MM.1S (cell line): ENCODE measurements around the gene CSTPP1.

Source experiments
- DNase-seq: peaks from one replicate; pipeline ENCODE4 v3.0.0-alpha.2; 2015
- H2AFZ ChIP-seq: fragments of 300-600 bp; sonication (generic); 2 replicates; pipeline ENCODE4 v1.6.0; 2016; ENCODE audit warnings: antibody characterized with exemption, low read length
- H3F3A ChIP-seq: fragments of 300-600 bp; sonication (generic); 2 replicates; pipeline ENCODE4 v1.6.1; 2016; ENCODE audit warnings: mild to moderate bottlenecking, antibody characterized with exemption, low read length, moderate library complexity, mixed read lengths; ENCODE audit not compliant: insufficient read depth
- H3K27ac ChIP-seq: fragments of 300-600 bp; sonication (generic); 2 replicates; pipeline ENCODE4 v1.5.1; 2016; ENCODE audit warnings: mild to moderate bottlenecking, low read length
- H3K27me3 ChIP-seq: fragments of 300-600 bp; sonication (generic); replicated peaks from 2 replicates; pipeline ENCODE4 v1.6.0; 2016; ENCODE audit warnings: low read length; ENCODE audit not compliant: insufficient read depth
- H3K36me3 ChIP-seq: fragments of 300-600 bp; sonication (generic); replicated peaks from 2 replicates; pipeline ENCODE4 v1.6.1; 2016; ENCODE audit warnings: mild to moderate bottlenecking, low read length, mixed read lengths; ENCODE audit not compliant: insufficient read depth
- H3K4me1 ChIP-seq: fragments of 300-600 bp; sonication (generic); 2 replicates; pipeline ENCODE4 v1.6.1; 2016; ENCODE audit warnings: low read length, mixed read lengths
- H3K4me2 ChIP-seq: fragments of 300-600 bp; sonication (generic); 2 replicates; pipeline ENCODE4 v1.6.0; 2016; ENCODE audit warnings: low read depth, low read length
- H3K4me3 ChIP-seq: fragments of 300-600 bp; sonication (generic); 2 replicates; pipeline ENCODE4 v1.5.1; 2016; ENCODE audit warnings: low read length, mixed read lengths
- H3K79me2 ChIP-seq: fragments of 300-600 bp; sonication (generic); 2 replicates; pipeline ENCODE4 v1.6.1; 2016; ENCODE audit warnings: mixed run types, low read length, mixed read lengths
- H3K9ac ChIP-seq: fragments of 300-600 bp; sonication (generic); 2 replicates; pipeline ENCODE4 v1.6.1; 2016; ENCODE audit warnings: low read length, mixed read lengths
- H3K9me2 ChIP-seq: fragments of 300-600 bp; sonication (generic); replicated peaks from 2 replicates; pipeline ENCODE4 v1.6.1; 2016; ENCODE audit warnings: mild to moderate bottlenecking, low read length, mixed read lengths; ENCODE audit not compliant: insufficient read depth
- H3K9me3 ChIP-seq: fragments of 300-600 bp; sonication (generic); replicated peaks from 2 replicates; pipeline ENCODE4 v1.6.1; 2016; ENCODE audit warnings: mild to moderate bottlenecking, low read length, mixed read lengths; ENCODE audit not compliant: insufficient read depth
- H4K20me1 ChIP-seq: fragments of 300-600 bp; sonication (generic); 2 replicates; pipeline ENCODE4 v1.6.1; 2016; ENCODE audit warnings: mild to moderate bottlenecking, low read length, moderate library complexity, mixed read lengths; ENCODE audit not compliant: insufficient read depth
- CTCF ChIP-seq: fragments of 300-600 bp; sonication (generic); IDR thresholded peaks from 2 replicates; pipeline ENCODE4 v1.5.1; 2016; ENCODE audit warnings: antibody characterized with exemption, low read length, mixed read lengths
- EZH2 ChIP-seq: fragments of 300-600 bp; sonication (generic); optimal IDR thresholded peaks from 2 replicates; pipeline ENCODE3; 2017; ENCODE audit warnings: low read depth, mild to moderate bottlenecking, antibody characterized with exemption, low read length, mixed read lengths
- EZH2phosphoT487 ChIP-seq: fragments of 300-600 bp; sonication (generic); IDR thresholded peaks from 2 replicates; pipeline ENCODE4 v1.6.1; 2018; ENCODE audit warnings: antibody characterized with exemption, low read length

The CSTPP1 gene

GRCh38 chr11:46913484-46913883 is 23.1 kb upstream of the CSTPP1 start:
- no peak for DNase-seq
- Histone ChIP-seq H3K9me3 (no peaks in the 10 kb centered on the region), H3K79me2 (no peaks in the 10 kb centered on the region), H3F3A (no peaks in the 10 kb centered on the region), H3K27me3 (peaks cover 27% of the 10 kb centered on the region), H3K4me1 (no peaks in the 10 kb centered on the region), H4K20me1 (no peaks in the 10 kb centered on the region), H3K9ac (no peak overlapping the region), H2AFZ (no peak overlapping the region), H3K36me3 (no peaks in the 10 kb centered on the region), H3K9me2 (no peaks in the 10 kb centered on the region), H3K4me3 (no peak overlapping the region), H3K4me2 (no peak overlapping the region), H3K27ac (no peak overlapping the region)
- TF ChIP-seq EZH2 (no peak), CTCF (no peak), EZH2phosphoT487 (no peak)

GRCh38 chr11:46914363-46914762 is 22.2 kb upstream of the CSTPP1 start:
- TF ChIP-seq EZH2phosphoT487 (no peak), CTCF (no peak), EZH2 (no peak)
- no peaks in the 10 kb centered on the region; the same call in 1 of the 2 replicates for H3F3A ChIP-seq

GRCh38 chr11:46914910-46915309 is 21.7 kb upstream of the CSTPP1 start:
- Histone ChIP-seq H3K9ac (no peak overlapping the region), H3K9me2 (no peaks in the 10 kb centered on the region), H3K27me3 (peaks cover 27% of the 10 kb centered on the region), H3K4me2 (no peak overlapping the region), H3K36me3 (no peaks in the 10 kb centered on the region), H3F3A (no peaks in the 10 kb centered on the region; the same call in 1 of the 2 replicates), H2AFZ (no peak overlapping the region), H3K4me1 (peaks cover 11% of the 10 kb centered on the region; the same call in 1 of the 2 replicates), H3K9me3 (no peaks in the 10 kb centered on the region), H3K79me2 (no peaks in the 10 kb centered on the region), H3K4me3 (no peak overlapping the region), H3K27ac (no peak overlapping the region), H4K20me1 (no peaks in the 10 kb centered on the region)
- DNase-seq: no peak
- TF ChIP-seq EZH2 (no peak), CTCF (no peak), EZH2phosphoT487 (no peak)

More at GRCh38 chr11:46914363-46914762, 22.2 kb upstream of the CSTPP1 start:
- Histone ChIP-seq H3K79me2 (no peaks in the 10 kb centered on the region), H3K27ac (no peak overlapping the region), H2AFZ (no peak overlapping the region), H3K4me2 (no peak overlapping the region), H3K9me3 (no peaks in the 10 kb centered on the region), H4K20me1 (no peaks in the 10 kb centered on the region), H3K9me2 (no peaks in the 10 kb centered on the region), H3K9ac (no peak overlapping the region), H3K36me3 (no peaks in the 10 kb centered on the region), H3K4me3 (no peak overlapping the region), H3K4me1 (peaks cover 7% of the 10 kb centered on the region; the same call in 1 of the 2 replicates), H3K27me3 (peaks cover 27% of the 10 kb centered on the region)
- DNase-seq: no peak
